GM21717 (cell line): ENCODE data around the gene TXNDC9.
A peak's percentile ranks its signal among the peaks of the same experiment; 100 is the strongest.
"Not testable (repeated sequence)": the region's sequence is repeated elsewhere in the genome, so short reads cannot be mapped to it uniquely, and the experiment has no call there.

Experiments
- ATAC-seq: cut with Tn5 transposase; IDR thresholded peaks from one replicate; pipeline ENCODE4 v1.9.1; 2021; ENCODE audit warnings: mild to moderate bottlenecking, moderate library complexity; ENCODE audit not compliant: unreplicated experiment

The TXNDC9 gene, protein sequence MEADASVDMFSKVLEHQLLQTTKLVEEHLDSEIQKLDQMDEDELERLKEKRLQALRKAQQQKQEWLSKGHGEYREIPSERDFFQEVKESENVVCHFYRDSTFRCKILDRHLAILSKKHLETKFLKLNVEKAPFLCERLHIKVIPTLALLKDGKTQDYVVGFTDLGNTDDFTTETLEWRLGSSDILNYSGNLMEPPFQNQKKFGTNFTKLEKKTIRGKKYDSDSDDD

GRCh38 chr2:99335911-99336803, at the start of gene TXNDC9:
TXNDC9 (minus strand) TSS chr2:99336333; CDS start chr2:99333210, 3,123 bp downstream.
- peak; percentile 66 for ATAC-seq

DNA sequence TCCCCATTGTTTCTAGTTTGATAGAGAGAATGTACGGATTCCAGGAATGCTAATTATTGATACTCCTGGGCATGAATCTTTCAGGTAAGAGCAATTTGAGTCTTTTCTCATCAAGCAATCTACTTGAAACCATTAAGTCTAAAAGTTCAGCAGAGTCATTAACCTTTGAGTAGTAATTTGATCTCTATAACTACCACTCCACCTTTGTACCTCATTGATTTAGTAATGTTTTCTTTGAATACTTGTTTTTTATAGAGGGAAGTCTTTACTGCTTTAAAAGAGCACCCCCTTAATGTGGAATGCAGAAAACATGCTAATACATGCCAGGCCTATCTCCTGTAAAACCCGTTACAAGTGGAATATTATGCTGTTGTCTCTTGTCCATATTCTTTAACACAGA, 46.0 kb upstream of the TXNDC9 start:
- no peak for ATAC-seq

- ATAC-seq: peak; percentile 75
Measured at GRCh38 chr2:99380376-99381010, 44.4 kb upstream of the TXNDC9 start.

- no peak for ATAC-seq
Measured at GRCh38 chr2:99377879-99378278, 41.7 kb upstream of the TXNDC9 start.

DNA sequence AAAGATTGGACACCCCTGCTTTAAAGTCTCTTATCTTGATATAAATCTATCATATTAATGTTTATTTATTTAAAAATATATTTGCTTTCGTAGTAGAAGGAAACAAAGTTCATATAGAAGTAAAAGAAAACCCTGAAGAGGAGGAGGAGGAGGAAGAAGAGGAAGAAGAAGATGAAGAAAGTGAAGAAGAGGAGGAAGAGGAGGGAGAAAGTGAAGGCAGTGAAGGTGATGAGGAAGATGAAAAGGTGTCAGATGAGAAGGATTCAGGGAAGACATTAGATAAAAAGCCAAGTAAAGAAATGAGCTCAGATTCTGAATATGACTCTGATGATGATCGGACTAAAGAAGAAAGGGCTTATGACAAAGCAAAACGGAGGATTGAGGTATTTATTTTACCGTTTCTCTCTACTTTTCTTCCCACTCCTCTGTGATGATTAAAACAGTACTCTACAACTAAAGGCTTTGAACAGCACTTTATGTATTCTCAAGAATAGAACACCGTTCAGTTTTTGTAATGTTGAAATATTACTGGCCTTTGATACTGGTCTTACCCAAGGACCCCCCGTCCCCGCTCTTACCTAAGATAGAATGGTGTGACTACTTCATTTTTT, 40.2 kb upstream of the TXNDC9 start:
- ATAC-seq: no peak

GRCh38 chr2:99374747-99375146, 38.6 kb upstream of the TXNDC9 start:
- no peak for ATAC-seq

- no peak for ATAC-seq
Measured at GRCh38 chr2:99373144-99373543, 37.0 kb upstream of the TXNDC9 start.

DNA sequence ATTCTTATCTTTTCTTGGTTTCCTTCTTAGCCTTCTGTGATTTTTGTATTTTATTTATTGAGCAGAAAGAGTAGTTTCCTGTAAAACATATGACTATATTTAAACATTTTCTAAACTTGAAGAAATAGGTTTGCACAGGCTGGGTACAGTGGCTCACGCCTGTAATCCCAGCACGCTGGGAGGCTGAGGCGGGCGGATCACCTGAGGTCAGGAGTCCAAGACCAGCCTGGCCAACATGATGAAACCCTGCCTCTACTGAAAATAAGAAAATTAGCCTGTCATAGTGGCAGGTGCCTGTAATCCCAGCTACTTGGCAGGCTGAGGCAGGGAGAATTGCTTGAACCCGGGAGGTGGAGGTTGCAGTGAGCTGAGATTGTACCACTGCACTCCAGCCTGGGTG, 32.7 kb upstream of the TXNDC9 start:
- ATAC-seq: not testable (repeated sequence)

- ATAC-seq: no peak
Measured at GRCh38 chr2:99365661-99366060, 29.5 kb upstream of the TXNDC9 start.

DNA sequence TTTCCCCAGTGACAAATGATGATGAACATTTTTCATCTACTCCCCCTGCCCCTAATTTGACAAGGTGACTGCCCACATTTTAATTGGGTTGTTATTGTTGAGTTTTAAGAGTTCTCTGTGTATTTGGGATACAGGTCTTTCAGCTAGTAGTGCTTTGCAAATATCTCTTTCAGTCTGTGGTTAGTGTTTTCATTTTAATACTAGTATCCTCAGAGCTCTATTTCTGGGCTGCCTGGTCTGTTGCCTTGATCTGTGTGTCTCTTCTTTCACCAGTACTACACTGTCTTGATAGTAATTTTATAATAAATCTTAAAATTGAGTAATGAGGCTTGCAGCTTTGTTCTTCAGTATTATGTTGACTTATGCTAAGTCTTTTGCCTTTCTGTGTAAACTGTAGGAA, 20.7 kb upstream of the TXNDC9 start:
- ATAC-seq: no peak

- ATAC-seq: not testable (repeated sequence)
Measured at GRCh38 chr2:99354825-99355224, 18.7 kb upstream of the TXNDC9 start.

- ATAC-seq: no peak
Measured at GRCh38 chr2:99354070-99354469, 17.9 kb upstream of the TXNDC9 start.

- ATAC-seq: no peak
Measured at GRCh38 chr2:99350194-99350593, 14.1 kb upstream of the TXNDC9 start.

GRCh38 chr2:99348173-99348572, 12.0 kb upstream of the TXNDC9 start:
- ATAC-seq: peak; percentile 51

DNA sequence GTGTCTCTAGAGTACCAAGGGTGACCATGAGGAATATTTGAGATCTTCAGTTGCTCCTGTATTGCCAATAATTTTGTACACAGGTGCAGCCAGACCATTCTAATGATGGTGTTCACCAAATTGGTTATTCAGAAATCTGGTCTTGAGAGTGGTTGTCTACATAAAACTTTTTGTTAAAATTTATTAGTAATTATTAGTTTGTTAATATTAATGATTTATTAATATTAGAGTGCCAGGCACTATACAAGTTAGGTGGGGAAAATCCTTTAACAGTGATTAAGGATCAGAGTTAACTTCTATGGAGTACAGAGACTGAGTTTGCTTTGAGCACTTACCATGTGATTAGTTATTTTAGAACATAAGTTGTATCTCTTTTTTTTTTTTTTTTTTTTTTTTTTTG, 10.1 kb upstream of the TXNDC9 start:
- ATAC-seq: no peak

DNA sequence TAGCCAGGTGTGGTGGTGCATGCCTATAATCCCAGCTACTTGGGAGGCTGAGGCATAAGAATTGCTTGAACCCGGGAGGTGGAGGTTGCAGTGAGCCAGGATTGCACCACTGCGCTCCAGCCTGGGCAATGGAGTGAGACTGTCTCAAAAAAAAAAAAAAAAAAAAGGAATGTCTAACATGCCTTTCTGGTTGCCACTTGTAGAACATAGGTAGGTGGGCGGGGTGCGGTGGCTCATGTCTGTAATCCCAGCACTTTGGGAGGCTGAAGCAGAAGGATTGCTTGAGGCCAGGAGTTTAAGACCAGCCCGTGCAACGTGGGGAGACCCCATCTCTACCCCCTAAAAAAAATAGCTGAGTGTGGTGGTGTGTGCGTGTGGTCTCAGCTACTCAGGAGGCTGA, 9.3 kb upstream of the TXNDC9 start:
- not testable (repeated sequence) for ATAC-seq

DNA sequence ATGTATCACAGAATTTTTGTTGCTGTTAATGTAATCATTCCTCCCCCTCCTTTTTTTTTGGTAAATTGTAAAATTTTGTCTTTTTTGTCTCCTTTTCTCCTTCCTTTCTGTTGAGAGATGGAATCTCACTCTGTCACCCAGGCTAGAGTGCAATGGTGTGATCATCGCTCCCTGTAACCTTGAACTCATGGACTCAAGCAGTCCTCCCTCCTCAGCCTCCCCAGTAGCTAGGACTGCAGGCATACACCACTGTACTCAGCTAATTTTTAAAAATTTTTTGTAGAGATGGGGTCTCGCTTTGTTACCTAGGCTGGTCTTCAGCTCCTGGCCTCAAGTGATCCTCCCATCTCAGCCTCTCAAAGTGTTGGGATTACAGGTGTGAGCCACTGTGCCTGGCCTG, 6.4 kb upstream of the TXNDC9 start:
- ATAC-seq: no peak

GRCh38 chr2:99340669-99341236, 4.6 kb upstream of the TXNDC9 start:
- ATAC-seq: no peak

GRCh38 chr2:99338029-99338585, 2.0 kb upstream of the TXNDC9 start:
- ATAC-seq: no peak

GRCh38 chr2:99337113-99338028, 1.2 kb upstream of the TXNDC9 start, which contains the start of gene EIF5B:
EIF5B (plus strand) TSS chr2:99337389; CDS start chr2:99337555, 166 bp downstream.
- peak; percentile 54 for ATAC-seq
